GM19099 (cell line): ENCODE data around the gene CELSR1.

Source experiments
- POLR2A ChIP-seq: IDR thresholded peaks from 3 replicates; pipeline ENCODE4 v1.6.1; 2011; ENCODE audit warnings: low read depth; ENCODE audit not compliant: insufficient read length; ENCODE audit errors: extremely low read depth

CELSR1 gene

GRCh38 chr22:46372686-46373085 is 164.7 kb downstream of the CELSR1 start:
- no peak for TF ChIP-seq POLR2A

GRCh38 chr22:46371623-46372226 is 165.7 kb downstream of the CELSR1 start:
- no peak for TF ChIP-seq POLR2A

- TF ChIP-seq POLR2A = no peak
Measured at GRCh38 chr22:46370584-46371291, 166.7 kb downstream of the CELSR1 start.

DNA sequence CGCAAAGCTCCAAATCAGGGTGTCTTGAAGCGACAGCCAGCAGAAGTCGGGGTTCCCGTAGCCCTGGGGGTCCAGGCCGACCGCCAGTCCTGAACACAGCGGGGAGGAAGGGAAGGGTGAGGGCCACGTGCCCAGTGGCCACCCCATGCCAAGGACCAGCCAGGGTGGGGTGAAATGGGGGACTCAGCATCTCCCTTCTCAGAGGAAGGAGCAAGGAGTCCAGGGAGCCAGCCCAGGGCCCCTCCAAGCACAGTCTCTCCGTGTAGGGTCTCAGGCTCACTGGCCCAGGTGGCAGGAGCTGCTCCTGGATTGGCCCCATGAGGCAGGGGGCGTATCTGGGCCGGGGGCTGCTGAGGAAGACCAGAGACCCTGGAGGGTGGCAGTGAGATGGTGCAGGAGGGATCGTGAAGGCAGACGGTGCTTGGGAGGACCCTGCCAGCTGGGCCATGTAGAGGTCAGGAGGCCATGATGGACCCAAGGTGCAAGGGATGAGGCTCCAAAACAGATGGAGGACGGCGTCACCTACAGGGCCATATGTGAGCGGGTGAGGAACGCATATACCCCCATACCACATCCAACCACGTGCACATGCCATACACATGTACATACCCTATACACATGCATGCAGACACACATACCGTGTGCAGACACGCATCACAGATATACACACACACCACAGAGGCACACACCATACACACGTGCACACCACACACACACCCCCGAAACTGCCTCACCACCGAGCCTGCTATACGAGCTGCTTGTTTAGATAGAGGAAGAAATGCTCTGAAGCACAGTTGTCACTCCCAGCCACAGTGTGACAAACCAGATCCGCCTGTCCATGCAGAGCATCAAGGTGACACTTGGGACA is 167.5 kb downstream of the CELSR1 start:
- TF ChIP-seq POLR2A = no peak

DNA sequence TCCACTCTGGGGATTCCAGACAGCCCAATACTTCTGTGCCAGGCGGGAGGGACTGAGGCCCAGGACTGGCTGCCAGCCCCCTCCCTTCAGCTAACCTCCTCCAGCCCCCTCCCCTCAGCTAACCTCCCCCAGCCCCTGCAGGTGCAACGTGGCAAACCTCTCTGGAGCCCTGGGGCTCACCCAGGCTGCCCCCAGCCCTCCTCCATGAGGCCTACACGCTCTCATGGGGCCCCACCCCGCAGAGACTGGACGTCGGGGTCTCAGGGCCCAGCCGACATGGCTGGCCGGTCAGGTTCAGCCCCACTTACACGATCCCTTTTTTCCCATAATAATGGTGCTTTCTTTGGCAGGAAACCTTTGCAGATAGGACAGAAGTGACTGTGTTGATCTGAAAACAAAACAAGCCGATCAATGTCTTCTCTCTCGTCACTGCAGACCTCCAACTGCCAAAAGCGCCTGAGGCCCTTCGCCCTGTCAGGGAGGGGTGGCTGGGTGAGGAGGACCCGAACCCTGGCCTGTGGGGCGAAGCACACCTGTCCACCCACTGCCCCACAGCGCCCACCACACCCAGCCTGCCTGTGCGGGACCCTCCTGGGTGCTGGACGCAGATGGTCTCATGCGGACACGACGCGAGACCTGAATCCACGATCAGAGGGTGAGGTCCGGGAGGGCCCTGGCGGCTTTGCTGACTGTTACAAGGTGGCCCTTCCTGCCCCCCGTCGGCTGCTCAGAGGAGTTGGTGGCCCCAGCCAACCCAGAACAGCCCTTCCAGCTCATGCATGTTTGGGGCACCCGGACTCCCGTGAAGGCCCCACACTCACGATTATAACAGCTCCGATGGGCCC is 168.3 kb downstream of the CELSR1 start:
- TF ChIP-seq POLR2A = no peak

DNA sequence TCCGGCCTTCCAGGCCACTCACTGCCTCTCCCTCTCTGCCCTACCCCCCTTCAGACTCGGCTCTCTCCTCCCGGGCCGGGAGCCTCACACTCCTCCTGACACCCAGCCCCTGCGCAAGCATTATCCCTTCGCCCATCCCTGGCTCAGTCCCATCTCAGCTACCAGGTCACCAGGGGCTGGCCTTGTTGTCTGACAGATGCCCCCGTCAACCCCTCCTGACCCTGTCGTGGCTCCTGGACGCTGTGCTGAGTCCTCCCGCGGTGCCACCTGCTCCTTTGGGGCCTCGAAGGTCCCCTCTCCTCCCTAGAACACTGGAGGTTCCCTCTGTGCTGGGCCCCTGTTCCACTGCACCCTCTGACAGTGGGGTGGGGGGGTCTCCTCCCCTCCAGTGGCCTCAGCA is 169.0 kb downstream of the CELSR1 start:
- TF ChIP-seq POLR2A = no peak

- TF ChIP-seq POLR2A = no peak
Measured at GRCh38 chr22:46367707-46368191, 169.7 kb downstream of the CELSR1 start.

GRCh38 chr22:46366801-46367706 is 170.4 kb downstream of the CELSR1 start:
- TF ChIP-seq POLR2A = no peak

DNA sequence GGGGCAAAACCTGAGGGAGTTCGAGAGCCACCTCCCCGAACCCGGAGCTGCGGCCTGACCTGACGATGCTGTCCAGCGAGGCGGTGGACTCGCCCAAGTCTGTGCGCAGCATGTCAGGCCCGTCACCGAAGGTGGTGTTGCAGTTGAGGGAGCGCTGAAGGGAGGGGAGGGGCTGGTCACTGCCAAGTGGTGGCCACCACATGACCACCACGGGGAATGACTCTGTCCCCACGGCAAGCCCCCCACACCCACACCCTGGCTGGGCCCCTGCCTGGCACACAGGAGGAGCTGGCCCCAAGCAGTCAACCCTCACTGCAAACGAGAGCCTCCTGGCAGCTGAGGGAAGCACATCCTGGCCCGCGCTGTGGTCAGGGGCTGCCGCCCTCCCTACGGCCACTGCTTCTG is 171.1 kb downstream of the CELSR1 start:
- TF ChIP-seq POLR2A = no peak

DNA sequence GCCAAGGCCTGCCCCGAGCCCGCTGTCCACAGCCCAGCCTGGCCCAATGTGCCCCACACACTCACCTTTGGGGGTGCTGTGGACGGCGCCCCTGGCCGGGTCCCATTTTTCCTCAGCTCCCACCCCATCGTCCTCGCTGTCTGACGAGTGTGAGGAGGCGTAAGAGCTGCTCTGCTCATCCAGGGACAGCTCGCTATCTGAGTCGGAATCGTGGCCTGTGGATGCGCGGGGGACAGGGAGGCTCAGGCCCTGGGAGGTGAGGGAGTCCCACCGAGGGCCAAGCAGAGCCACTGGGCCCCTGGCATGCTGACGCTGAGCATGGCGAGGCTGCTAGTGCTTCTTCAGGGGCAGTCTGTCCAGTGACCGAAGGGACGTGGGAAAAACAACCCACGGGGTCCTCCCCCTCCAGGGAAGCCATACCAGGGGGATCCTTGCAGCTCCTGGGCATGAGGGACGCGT is 172.2 kb downstream of the CELSR1 start:
- TF ChIP-seq POLR2A = no peak

GRCh38 chr22:46364341-46365165 is 172.9 kb downstream of the CELSR1 start:
- no peak for TF ChIP-seq POLR2A

- no peak for TF ChIP-seq POLR2A
Measured at GRCh38 chr22:46363611-46364321, 173.7 kb downstream of the CELSR1 start.

- TF ChIP-seq POLR2A = no peak
Measured at GRCh38 chr22:46362934-46363515, 174.4 kb downstream of the CELSR1 start.
